ENCODE results near the gene SCN5A. TPM values are rescaled to one million over a fixed set of nuclear protein-coding genes. Genes with fewer than 3 reads are reported as not detected.

The SCN5A gene
- total RNA-seq, 2 donors from 2014 or later = 102 to 118 TPM

DNA sequence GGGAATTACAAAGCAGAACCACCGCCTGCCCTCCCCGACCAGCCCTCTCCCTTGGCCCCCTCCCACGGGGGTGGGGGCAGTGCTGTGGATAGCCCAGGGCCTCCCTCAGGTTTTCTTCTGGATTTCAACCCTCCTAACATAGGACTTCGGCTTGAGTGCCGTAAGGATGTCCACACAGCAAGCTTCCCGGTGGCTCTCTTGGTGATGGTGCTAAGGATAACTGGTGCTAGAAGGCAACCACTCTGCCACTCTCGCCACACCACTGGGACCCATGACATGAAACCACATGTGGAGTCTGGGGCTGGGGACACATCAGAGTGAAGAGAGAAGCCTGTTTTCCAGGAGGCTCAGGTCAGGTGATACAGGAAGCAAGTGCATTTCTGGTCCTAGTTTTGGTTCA, 35.4 kb downstream of the SCN5A start:
- Histone ChIP-seq H3K4me1 (peaks cover 0 to 44% of the 10 kb centered on the region in 2 donors), H3K36me3 (peaks cover 6% of the 10 kb centered on the region), H3K27ac (peak overlapping the region; percentile 83 to 92), H3K4me3 (no peak overlapping the region), H3K9me3 (no peaks in the 10 kb centered on the region), H3K27me3 (no peaks in the 10 kb centered on the region)
- DNase-seq (ENCODE audit: low spot score) = no peak
- TF ChIP-seq, protein P1, sequence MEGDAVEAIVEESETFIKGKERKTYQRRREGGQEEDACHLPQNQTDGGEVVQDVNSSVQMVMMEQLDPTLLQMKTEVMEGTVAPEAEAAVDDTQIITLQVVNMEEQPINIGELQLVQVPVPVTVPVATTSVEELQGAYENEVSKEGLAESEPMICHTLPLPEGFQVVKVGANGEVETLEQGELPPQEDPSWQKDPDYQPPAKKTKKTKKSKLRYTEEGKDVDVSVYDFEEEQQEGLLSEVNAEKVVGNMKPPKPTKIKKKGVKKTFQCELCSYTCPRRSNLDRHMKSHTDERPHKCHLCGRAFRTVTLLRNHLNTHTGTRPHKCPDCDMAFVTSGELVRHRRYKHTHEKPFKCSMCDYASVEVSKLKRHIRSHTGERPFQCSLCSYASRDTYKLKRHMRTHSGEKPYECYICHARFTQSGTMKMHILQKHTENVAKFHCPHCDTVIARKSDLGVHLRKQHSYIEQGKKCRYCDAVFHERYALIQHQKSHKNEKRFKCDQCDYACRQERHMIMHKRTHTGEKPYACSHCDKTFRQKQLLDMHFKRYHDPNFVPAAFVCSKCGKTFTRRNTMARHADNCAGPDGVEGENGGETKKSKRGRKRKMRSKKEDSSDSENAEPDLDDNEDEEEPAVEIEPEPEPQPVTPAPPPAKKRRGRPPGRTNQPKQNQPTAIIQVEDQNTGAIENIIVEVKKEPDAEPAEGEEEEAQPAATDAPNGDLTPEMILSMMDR (IDR thresholded peaks at IDR 0.05) = no peak

DNA sequence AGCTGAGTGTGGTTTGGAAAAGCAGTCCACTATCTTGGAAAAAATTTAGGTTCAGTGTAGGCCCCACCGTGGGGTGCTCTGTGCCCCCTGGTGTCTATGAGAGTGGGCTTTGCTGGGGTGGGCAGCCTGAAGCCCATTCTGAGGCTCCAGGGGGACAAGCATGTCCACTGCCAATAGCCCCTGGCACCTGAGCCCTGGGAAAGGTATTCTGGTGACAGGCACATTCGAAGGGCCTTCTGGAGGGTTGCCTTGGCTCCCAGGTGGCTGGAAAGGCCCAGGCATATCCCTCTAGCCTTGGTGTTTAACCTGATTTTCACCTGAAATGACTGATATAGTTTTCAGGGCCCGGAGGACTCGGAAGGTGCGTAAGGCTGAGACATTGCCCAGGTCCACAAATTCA, 36.1 kb downstream of the SCN5A start:
- peaks cover 13% of the 10 kb centered on the region for H3K36me3 ChIP-seq
- no peaks in the 10 kb centered on the region for H3K27me3 ChIP-seq
- no peak overlapping the region for H3K4me3 ChIP-seq
- no peaks in the 10 kb centered on the region for H3K9me3 ChIP-seq
- H3K4me1 ChIP-seq = peaks cover 0 to 37% of the 10 kb centered on the region in 2 donors
- DNase-seq (ENCODE audit: low spot score) = no peak
- H3K27ac ChIP-seq = peak overlapping the region; percentile 83 to 92
- TF ChIP-seq, protein P1 (IDR thresholded peaks at IDR 0.05) = no peak

DNA sequence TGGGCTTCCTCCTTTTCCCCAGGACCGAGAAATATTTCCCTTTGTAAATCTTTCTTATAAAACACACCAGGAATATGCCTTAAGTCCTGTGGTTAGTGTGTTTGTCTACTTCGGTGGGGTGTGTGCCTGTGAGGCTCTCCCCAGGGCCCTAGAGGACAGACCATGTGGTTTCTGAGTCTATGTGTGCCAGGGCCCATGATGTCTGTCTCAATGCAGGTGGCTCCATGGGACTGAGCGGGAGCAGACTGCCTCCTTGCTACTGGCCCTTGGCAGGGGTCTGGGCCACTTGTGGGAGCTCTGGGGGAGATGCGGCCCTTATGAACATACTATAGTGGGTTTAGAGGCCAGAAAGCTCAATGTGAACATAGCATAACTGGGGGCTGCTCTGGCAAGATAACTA, 37.6 kb downstream of the SCN5A start:
- peaks cover 27% of the 10 kb centered on the region for H3K36me3 ChIP-seq
- peaks cover 0 to 24% of the 10 kb centered on the region in 2 donors for H3K4me1 ChIP-seq
- no peak overlapping the region for H3K4me3 ChIP-seq
- no peaks in the 10 kb centered on the region for H3K27me3 ChIP-seq
- no peak for DNase-seq (ENCODE audit: low spot score)
- no peaks in the 10 kb centered on the region for H3K9me3 ChIP-seq
- TF ChIP-seq, protein P1 (IDR thresholded peaks at IDR 0.05) = no peak
- peak overlapping the region; percentile 10 to 92 for H3K27ac ChIP-seq

DNA sequence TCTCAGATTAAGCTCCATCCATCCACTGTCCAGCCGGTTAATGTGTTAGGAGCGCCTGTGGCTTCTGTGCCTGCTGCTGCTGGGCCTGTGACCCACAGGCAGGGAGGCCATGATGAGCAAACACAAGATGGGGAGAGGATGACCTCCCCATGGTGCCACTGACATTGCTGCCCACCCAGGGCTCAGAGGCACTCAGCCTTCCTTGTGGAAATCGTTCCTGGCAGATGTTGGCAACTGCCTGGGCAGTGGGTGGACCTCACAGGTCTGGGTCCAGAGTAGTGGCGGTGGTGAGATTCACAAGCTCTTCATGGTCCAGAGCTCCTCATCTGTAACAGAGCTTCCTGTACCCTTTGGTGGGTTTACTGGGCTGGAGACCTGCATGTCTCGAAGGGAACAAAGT, 38.6 kb downstream of the SCN5A start:
- Histone ChIP-seq H3K27ac (no peak overlapping the region), H3K4me1 (peaks cover 0 to 17% of the 10 kb centered on the region in 2 donors), H3K9me3 (no peaks in the 10 kb centered on the region), H3K4me3 (no peak overlapping the region), H3K36me3 (peaks cover 36% of the 10 kb centered on the region), H3K27me3 (no peaks in the 10 kb centered on the region)
- no peak for DNase-seq (ENCODE audit: low spot score)
- TF ChIP-seq, protein P1 (IDR thresholded peaks at IDR 0.05) = no peak

DNA sequence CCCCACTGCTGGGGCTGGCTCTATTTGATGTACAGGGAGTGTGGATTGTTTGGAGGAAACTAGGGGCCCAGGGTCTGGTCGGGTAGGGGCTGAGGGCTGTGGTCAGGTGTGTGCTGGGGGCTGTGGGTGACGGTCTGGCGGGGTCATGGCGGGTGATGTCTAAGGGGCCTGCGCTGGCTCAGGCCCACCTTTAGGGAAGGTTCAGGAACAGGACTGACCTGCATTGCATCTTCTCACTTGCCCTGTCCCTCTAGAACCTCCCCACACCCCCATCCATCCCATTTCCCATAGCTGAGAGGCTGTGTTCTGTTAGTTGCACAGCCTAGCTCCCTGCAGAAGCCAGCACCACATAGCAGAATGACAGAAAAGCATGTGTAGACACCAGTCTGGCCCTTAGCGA, 39.1 kb downstream of the SCN5A start:
- TF ChIP-seq, protein P1 (IDR thresholded peaks at IDR 0.05) = no peak
- Histone ChIP-seq H3K4me3 (no peak overlapping the region), H3K4me1 (peaks cover 0 to 13% of the 10 kb centered on the region in 2 donors), H3K27me3 (no peaks in the 10 kb centered on the region), H3K36me3 (peaks cover 41% of the 10 kb centered on the region), H3K9me3 (no peaks in the 10 kb centered on the region), H3K27ac (no peak overlapping the region)
- DNase-seq (ENCODE audit: low spot score) = no peak

DNA sequence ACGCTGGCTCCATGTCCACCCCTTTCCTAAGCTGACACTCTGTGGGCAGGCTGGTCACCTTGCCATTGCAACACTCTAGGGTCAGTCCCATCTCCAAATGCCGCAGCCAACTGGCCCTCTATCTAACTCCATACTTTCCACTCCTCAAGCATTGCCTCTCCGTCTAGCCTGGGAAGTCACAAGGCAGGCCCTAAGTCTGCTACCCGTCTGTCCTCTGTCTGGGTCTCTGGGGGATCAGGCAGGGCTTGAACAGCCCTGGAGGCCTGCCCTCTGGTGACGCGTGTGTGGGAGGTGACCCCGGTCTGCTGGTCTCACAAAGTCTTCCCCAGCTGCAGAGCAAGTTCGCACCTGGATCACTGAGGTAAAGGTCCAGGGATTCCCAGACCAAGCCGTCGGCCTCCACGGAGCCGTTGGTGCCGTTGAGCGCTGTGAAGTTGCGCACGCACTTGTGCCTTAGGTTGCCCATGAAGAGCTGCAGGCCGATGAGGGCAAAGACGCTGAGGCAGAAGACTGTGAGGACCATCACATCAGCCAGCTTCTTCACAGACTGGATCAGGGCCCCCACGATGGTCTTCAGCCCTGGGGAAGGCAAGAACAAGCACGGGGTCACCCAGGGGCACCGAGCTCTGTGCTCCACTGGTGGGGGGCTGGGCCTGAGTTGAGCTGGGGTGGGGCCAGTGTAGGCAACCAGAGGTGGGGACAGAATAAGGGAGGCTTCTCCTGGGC, 39.9 kb downstream of the SCN5A start:
- Histone ChIP-seq H3K4me3 (no peak overlapping the region), H3K4me1 (peaks cover 0 to 7% of the 10 kb centered on the region in 2 donors), H3K9me3 (no peaks in the 10 kb centered on the region), H3K27ac (no peak overlapping the region), H3K36me3 (peaks cover 50% of the 10 kb centered on the region), H3K27me3 (no peaks in the 10 kb centered on the region)
- DNase-seq (ENCODE audit: low spot score) = no peak
- TF ChIP-seq, protein P1 (IDR thresholded peaks at IDR 0.05) = no peak

Measured in right atrium auricular region (tissue), 2 donors.